ENCODE measurements around the gene OR4D9. TPM values are rescaled to one million over a fixed set of nuclear protein-coding genes. Genes with fewer than 3 reads are reported as not detected.

Gene OR4D9
- total RNA-seq, 1 experiment from 2014 or later = not detected

GRCh38 chr11:59550368-59550841 is 39.1 kb downstream of the OR4D9 start:
- no peaks in the 10 kb centered on the region for H3K9me3 Mint-ChIP-seq (ENCODE audit: unreplicated experiment)
- peak; percentile 40 for TF ChIP-seq CTCF (IDR thresholded peaks at IDR 0.05; ENCODE audit: unreplicated experiment)
- H3K4me3 Mint-ChIP-seq (ENCODE audit: unreplicated experiment) = peak overlapping the region; percentile 92
- POLR2A ChIA-PET = interaction anchor here (0.9 to 5.4 kb wide), 9 partner anchors 9 to 976 kb away, joined by 3 to 73 read pairs (median 7); partner anchors contain the start of genes OSBP and PATL1
- H3K27ac Mint-ChIP-seq (ENCODE audit: low read depth, unreplicated experiment) = peak overlapping the region; percentile 98
- no TSS peak for BruUV-seq (replicated peaks)
- DNase-seq (ENCODE audit: unreplicated experiment) = peak; percentile 93
- no peaks in the 10 kb centered on the region for H3K27me3 Mint-ChIP-seq (ENCODE audit: insufficient read depth, unreplicated experiment)
- H3K4me1 Mint-ChIP-seq (ENCODE audit: insufficient read depth, unreplicated experiment) = peaks cover 21% of the 10 kb centered on the region
- CTCF ChIA-PET = interaction anchor here (0.6 to 3.3 kb wide), 5 partner anchors 11 to 319 kb away, joined by 3 to 27 read pairs (median 3); no protein-coding TSS in a partner anchor
- intact Hi-C loops (cut with micrococcal nuclease) = loop anchor here (1.0 to 2.0 kb wide), 3 partner anchors 13 to 204 kb away; partner anchors contain the start of genes PATL1 and STX3
- H3K36me3 Mint-ChIP-seq (ENCODE audit: insufficient read depth, unreplicated experiment) = peaks cover 17% of the 10 kb centered on the region

- no TSS peak for BruUV-seq (replicated peaks)
- no peak for TF ChIP-seq CTCF (IDR thresholded peaks at IDR 0.05; ENCODE audit: unreplicated experiment)
- POLR2A ChIA-PET = interaction anchor here (1.0 to 5.4 kb wide), 9 partner anchors 10 to 968 kb away, joined by 3 to 73 read pairs (median 4); partner anchors contain the start of genes OSBP and PATL1
- peaks cover 18% of the 10 kb centered on the region for H3K4me1 Mint-ChIP-seq (ENCODE audit: insufficient read depth, unreplicated experiment)
- no peaks in the 10 kb centered on the region for H3K9me3 Mint-ChIP-seq (ENCODE audit: unreplicated experiment)
- peak; percentile 92 for DNase-seq (ENCODE audit: unreplicated experiment)
- H3K36me3 Mint-ChIP-seq (ENCODE audit: insufficient read depth, unreplicated experiment) = peaks cover 17% of the 10 kb centered on the region
- H3K27ac Mint-ChIP-seq (ENCODE audit: low read depth, unreplicated experiment) = peak overlapping the region; percentile 98
- intact Hi-C loops (cut with micrococcal nuclease) = loop anchor here (1.0 to 2.0 kb wide), 5 partner anchors 9 to 204 kb away; partner anchors contain the start of genes OSBP, PATL1 and STX3
- H3K27me3 Mint-ChIP-seq (ENCODE audit: insufficient read depth, unreplicated experiment) = no peaks in the 10 kb centered on the region
- peak overlapping the region; percentile 92 for H3K4me3 Mint-ChIP-seq (ENCODE audit: unreplicated experiment)
- CTCF ChIA-PET = interaction anchor here (0.6 to 3.3 kb wide), 4 partner anchors 10 to 318 kb away, joined by 3 to 27 read pairs (median 10); no protein-coding TSS in a partner anchor
Observed at GRCh38 chr11:59550842-59551658, 39.7 kb downstream of the OR4D9 start.

GRCh38 chr11:59551659-59552521 is 40.6 kb downstream of the OR4D9 start:
- Mint-ChIP-seq H3K4me3 (ENCODE audit: unreplicated experiment) (peak overlapping the region; percentile 92), H3K27ac (ENCODE audit: low read depth, unreplicated experiment) (peak overlapping the region; percentile 98), H3K27me3 (ENCODE audit: insufficient read depth, unreplicated experiment) (no peaks in the 10 kb centered on the region), H3K36me3 (ENCODE audit: insufficient read depth, unreplicated experiment) (peaks cover 17% of the 10 kb centered on the region), H3K4me1 (ENCODE audit: insufficient read depth, unreplicated experiment) (peaks cover 24% of the 10 kb centered on the region), H3K9me3 (ENCODE audit: unreplicated experiment) (no peaks in the 10 kb centered on the region)
- ChIA-PET CTCF (interaction anchor here (0.6 to 3.3 kb wide), 2 partner anchors 10 to 105 kb away, joined by 4 to 27 read pairs; no protein-coding TSS in a partner anchor), POLR2A (interaction anchor here (1.0 to 5.4 kb wide), 7 partner anchors 9 to 120 kb away, joined by 3 to 73 read pairs (median 4); partner anchors contain the start of genes OSBP and PATL1)
- DNase-seq (ENCODE audit: unreplicated experiment) = peak; percentile 80
- TF ChIP-seq CTCF (IDR thresholded peaks at IDR 0.05; ENCODE audit: unreplicated experiment) = no peak
- BruUV-seq (replicated peaks) = no TSS peak
- intact Hi-C loops (cut with micrococcal nuclease) = loop anchor here (1.0 to 2.0 kb wide), 3 partner anchors 8 to 203 kb away; partner anchors contain the start of genes OSBP and STX3

Measured in MCF 10A (cell line).